Adipose tissue (tissue), 3 donors: ENCODE data around the gene GRIK2. TPM values are rescaled to one million over a fixed set of nuclear protein-coding genes. Genes with fewer than 3 reads are reported as not detected.

Experiments used
- H3K27ac ChIP-seq: one replicate; pipeline ENCODE4 v1.5.1; 2013; ENCODE audit warnings: low read depth, low read length
- WGBS, 3 donors: extraction: QIAGEN DNeasy Blood & Tissue Kit; methylation state at CpG; one replicate each; pipeline ENCODE4 v1.1.7; 2013; 5-methylcytosine and 5-hydroxymethylcytosine counted together
- polyA plus RNA-seq, 3 donors: library from polyadenylated mRNA; stranded (reverse); fragments of 200-250 nt; gene quantifications; one replicate each; pipeline ENCODE4 v1.2.3, GENCODE V29; 2013
- donor health status: healthy with polysubstance abuse.
- donor health status: Bipolar disorder and iron deficiency.
- donor health status: healthy.

GRIK2 gene
- polyA plus RNA-seq, 3 donors: 0.22 to 0.39 (median 0.22) TPM

GRCh38 chr6:101443315-101443714 is 49.8 kb downstream of the GRIK2 start:
- H3K27ac ChIP-seq: no peak overlapping the region

GRCh38 chr6:101444717-101445116 is 51.2 kb downstream of the GRIK2 start:
- no peak overlapping the region for H3K27ac ChIP-seq
- 66 to 73% (median 73%) methylated on average over 1 of the region's 1 CpG for WGBS, 3 donors

- no peak overlapping the region for H3K27ac ChIP-seq
- WGBS, 3 donors: 39 to 59% (median 50%) methylated on average over 2 of the region's 2 CpGs
Measured at GRCh38 chr6:101445527-101445926, 52.0 kb downstream of the GRIK2 start.

GRCh38 chr6:101450901-101451300 is 57.4 kb downstream of the GRIK2 start:
- no peak overlapping the region for H3K27ac ChIP-seq

GRCh38 chr6:101451981-101452380 is 58.5 kb downstream of the GRIK2 start:
- 83 to 91% (median 88%) methylated on average over 1 of the region's 1 CpG for WGBS, 3 donors
- no peak overlapping the region for H3K27ac ChIP-seq

More at GRCh38 chr6:101450901-101451300, 57.4 kb downstream of the GRIK2 start:
- WGBS, 3 donors: 71 to 77% (median 75%) methylated on average over 5 of the region's 5 CpGs

- 53 to 65% (median 56%) methylated on average over 4 of the region's 4 CpGs for WGBS, 3 donors
- no peak overlapping the region for H3K27ac ChIP-seq
Measured at GRCh38 chr6:101453221-101453620, 59.7 kb downstream of the GRIK2 start.

GRCh38 chr6:101454106-101454676 is 60.7 kb downstream of the GRIK2 start:
- 47 to 78% (median 78%) methylated on average over 3 of the region's 3 CpGs for WGBS, 3 donors
- no peak overlapping the region for H3K27ac ChIP-seq

GRCh38 chr6:101458336-101458735 is 64.8 kb downstream of the GRIK2 start:
- no peak overlapping the region for H3K27ac ChIP-seq
- 83 to 88% (median 85%) methylated on average over 2 of the region's 2 CpGs for WGBS, 3 donors

GRCh38 chr6:101458826-101459225 is 65.3 kb downstream of the GRIK2 start:
- WGBS, 3 donors: 90 to 96% (median 95%) methylated on average over 2 of the region's 2 CpGs
- H3K27ac ChIP-seq: no peak overlapping the region

- no peak overlapping the region for H3K27ac ChIP-seq
- WGBS, 3 donors: 47 to 54% (median 47%) methylated on average over 2 of the region's 2 CpGs
Measured at GRCh38 chr6:101462576-101462975, 69.1 kb downstream of the GRIK2 start.

GRCh38 chr6:101465863-101466262 is 72.4 kb downstream of the GRIK2 start:
- 43 to 72% (median 67%) methylated on average over 1 of the region's 1 CpG for WGBS, 3 donors

GRCh38 chr6:101477436-101477835 is 83.9 kb downstream of the GRIK2 start:
- 70 to 79% (median 74%) methylated on average over 2 of the region's 2 CpGs for WGBS, 3 donors

More at GRCh38 chr6:101465863-101466262, 72.4 kb downstream of the GRIK2 start:
- H3K27ac ChIP-seq: no peak overlapping the region

GRCh38 chr6:101478891-101479290 is 85.4 kb downstream of the GRIK2 start:
- H3K27ac ChIP-seq: no peak overlapping the region
- WGBS, 3 donors: 73 to 85% (median 84%) methylated on average over 1 of the region's 1 CpG

More at GRCh38 chr6:101477436-101477835, 83.9 kb downstream of the GRIK2 start:
- no peak overlapping the region for H3K27ac ChIP-seq

GRCh38 chr6:101482606-101483005 is 89.1 kb downstream of the GRIK2 start:
- H3K27ac ChIP-seq: no peak overlapping the region
- WGBS, 3 donors: 68 to 77% (median 71%) methylated on average over 3 of the region's 3 CpGs

GRCh38 chr6:101484781-101485180 is 91.3 kb downstream of the GRIK2 start:
- H3K27ac ChIP-seq: no peak overlapping the region
- 50 to 81% (median 72%) methylated on average over 3 of the region's 3 CpGs for WGBS, 3 donors

GRCh38 chr6:101486124-101486523 is 92.6 kb downstream of the GRIK2 start:
- 35 to 52% (median 42%) methylated on average over 3 of the region's 3 CpGs for WGBS, 3 donors
- no peak overlapping the region for H3K27ac ChIP-seq

GRCh38 chr6:101486726-101487125 is 93.2 kb downstream of the GRIK2 start:
- WGBS, 3 donors: 23 to 76% (median 69%) methylated on average over 3 of the region's 3 CpGs
- no peak overlapping the region for H3K27ac ChIP-seq

- no peak overlapping the region for H3K27ac ChIP-seq
Measured at GRCh38 chr6:101489456-101489855, 95.9 kb downstream of the GRIK2 start.

GRCh38 chr6:101490857-101491256 is 97.3 kb downstream of the GRIK2 start:
- 56 to 78% (median 75%) methylated on average over 3 of the region's 3 CpGs for WGBS, 3 donors
- H3K27ac ChIP-seq: no peak overlapping the region

- 19 to 67% (median 64%) methylated on average over 1 of the region's 1 CpG for WGBS, 3 donors
- no peak overlapping the region for H3K27ac ChIP-seq
Measured at GRCh38 chr6:101502818-101503217, 109.3 kb downstream of the GRIK2 start.

GRCh38 chr6:101509536-101509935 is 116.0 kb downstream of the GRIK2 start:
- no peak overlapping the region for H3K27ac ChIP-seq
